Large intestine (tissue), 3 donors: ENCODE data around the gene FYN. TPM values are rescaled to one million over a fixed set of nuclear protein-coding genes. Genes with fewer than 3 reads are reported as not detected.
A peak's percentile ranks its signal among the peaks of the same experiment; 100 is the strongest.

ENCODE experiments used
- DNase-seq, 2 donors: peaks; one replicate each; pipeline versions ENCODE4 v3.0.0 to v3.0.0-alpha.2; 2013
- H3K27ac ChIP-seq: one replicate; pipeline ENCODE4 v1.5.1; 2013; ENCODE audit warnings: low read length
- H3K27me3 ChIP-seq: 2 replicates; pipeline ENCODE4 v1.6.1; 2013; ENCODE audit warnings: low read length; ENCODE audit not compliant: control insufficient read depth, insufficient read depth
- H3K36me3 ChIP-seq: 2 replicates; pipeline ENCODE4 v1.6.1; 2013; ENCODE audit warnings: low read length; ENCODE audit not compliant: control insufficient read depth, insufficient read depth
- H3K4me1 ChIP-seq: one replicate; pipeline ENCODE4 v1.6.1; 2013; ENCODE audit warnings: low read length; ENCODE audit not compliant: control insufficient read depth, insufficient read depth
- H3K4me3 ChIP-seq: one replicate; pipeline ENCODE4 v1.5.1; 2013; ENCODE audit warnings: low read length
- H3K9me3 ChIP-seq: one replicate; pipeline ENCODE4 v1.6.1; 2013; ENCODE audit warnings: mild to moderate bottlenecking, low read depth, low read length, moderate library complexity; ENCODE audit not compliant: control insufficient read depth
- WGBS: methylation state at CpG from one replicate; pipeline ENCODE4 v1.1.5; 2013; ENCODE audit warnings: low lambda C conversion rate; ENCODE audit not compliant: insufficient coverage; 5-methylcytosine and 5-hydroxymethylcytosine counted together
- polyA plus RNA-seq: library from polyadenylated mRNA; unstranded; fragments of 120-200 nt; gene quantifications from one replicate; pipeline ENCODE4 v1.2.1, GENCODE V29; 2013

FYN gene
- polyA plus RNA-seq, 1 donor = 46.0 TPM

DNA sequence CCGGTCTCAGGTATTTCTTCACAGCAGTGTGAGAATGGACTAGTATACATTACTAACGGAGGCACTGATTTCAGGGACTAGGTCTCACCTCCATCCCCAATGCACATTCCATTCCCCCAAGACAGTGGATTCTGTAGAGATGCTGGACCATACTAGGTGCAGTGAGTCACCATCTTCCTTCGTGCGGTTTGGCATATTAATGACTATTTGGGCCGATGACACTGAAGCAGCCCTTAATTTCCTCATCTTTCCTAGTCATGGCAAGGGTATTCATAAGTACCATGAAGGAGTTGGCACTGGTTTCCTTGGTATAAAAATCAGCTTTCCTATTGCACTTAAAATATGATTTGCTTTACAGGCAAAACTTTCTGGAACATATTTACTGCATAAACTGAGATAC, 146.2 kb downstream of the FYN start:
- no peak overlapping the region for H3K4me3 ChIP-seq
- no peaks in the 10 kb centered on the region for H3K36me3 ChIP-seq
- H3K9me3 ChIP-seq = no peaks in the 10 kb centered on the region
- H3K27ac ChIP-seq = no peak overlapping the region
- no peak for DNase-seq
- WGBS = 100% methylated on average over 1 of the region's 5 CpGs
- no peaks in the 10 kb centered on the region for H3K27me3 ChIP-seq
- H3K4me1 ChIP-seq = no peaks in the 10 kb centered on the region

GRCh38 chr6:111725446-111726112, 147.7 kb downstream of the FYN start:
- no CpG with 5 or more reads among the region's 7 CpGs for WGBS
- no peaks in the 10 kb centered on the region for H3K27me3 ChIP-seq
- no peak for DNase-seq
- H3K36me3 ChIP-seq = no peaks in the 10 kb centered on the region
- no peak overlapping the region for H3K27ac ChIP-seq
- H3K4me1 ChIP-seq = no peaks in the 10 kb centered on the region
- H3K9me3 ChIP-seq = no peaks in the 10 kb centered on the region
- H3K4me3 ChIP-seq = no peak overlapping the region

- no peaks in the 10 kb centered on the region for H3K36me3 ChIP-seq
- no peaks in the 10 kb centered on the region for H3K27me3 ChIP-seq
- WGBS = no CpG with 5 or more reads among the region's 3 CpGs
- no peaks in the 10 kb centered on the region for H3K9me3 ChIP-seq
- DNase-seq = no peak
- H3K27ac ChIP-seq = no peak overlapping the region
- no peak overlapping the region for H3K4me3 ChIP-seq
- no peaks in the 10 kb centered on the region for H3K4me1 ChIP-seq
These were observed 148.7 kb downstream of the FYN start for GRCh38 chr6:111724505-111724904.

DNA sequence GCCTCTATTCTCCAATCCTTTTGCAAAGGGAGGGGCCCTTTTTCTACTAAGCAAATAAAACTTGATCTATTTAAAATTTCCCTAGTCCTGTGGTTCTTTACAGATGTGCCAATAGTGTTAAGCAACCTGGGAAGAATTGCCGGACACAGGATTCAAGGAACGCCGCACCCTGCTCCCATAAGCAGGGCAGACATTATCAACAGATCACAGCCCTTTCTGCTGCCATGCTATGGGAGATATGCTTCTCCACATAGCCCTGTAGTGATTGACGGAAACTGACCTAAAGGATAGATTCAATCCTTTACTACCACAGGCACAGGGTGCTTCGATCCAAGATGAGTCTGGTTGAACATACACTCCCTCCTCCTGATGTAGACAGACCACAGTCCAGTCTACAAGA, 149.2 kb downstream of the FYN start:
- Histone ChIP-seq H3K27ac (no peak overlapping the region), H3K4me3 (no peak overlapping the region), H3K36me3 (no peaks in the 10 kb centered on the region), H3K27me3 (no peaks in the 10 kb centered on the region), H3K4me1 (no peaks in the 10 kb centered on the region), H3K9me3 (no peaks in the 10 kb centered on the region)
- no peak for DNase-seq
- WGBS = no CpG with 5 or more reads among the region's 5 CpGs

GRCh38 chr6:111723412-111723970, 149.8 kb downstream of the FYN start:
- peaks cover 2% of the 10 kb centered on the region for H3K36me3 ChIP-seq
- H3K4me1 ChIP-seq = no peaks in the 10 kb centered on the region
- H3K27ac ChIP-seq = no peak overlapping the region
- H3K9me3 ChIP-seq = no peaks in the 10 kb centered on the region
- no peak overlapping the region for H3K4me3 ChIP-seq
- DNase-seq = no peak
- H3K27me3 ChIP-seq = no peaks in the 10 kb centered on the region
- no CpG with 5 or more reads among the region's 7 CpGs for WGBS

- 71% methylated on average over 1 of the region's 3 CpGs for WGBS
- Histone ChIP-seq H3K36me3 (peaks cover 6% of the 10 kb centered on the region), H3K4me1 (no peaks in the 10 kb centered on the region), H3K27me3 (no peaks in the 10 kb centered on the region), H3K27ac (no peak overlapping the region), H3K9me3 (no peaks in the 10 kb centered on the region), H3K4me3 (no peak overlapping the region)
- DNase-seq = peak in 1 of 2 donors; percentile 24
These were observed 151.0 kb downstream of the FYN start for GRCh38 chr6:111722179-111722731.

GRCh38 chr6:111721753-111722154, 151.5 kb downstream of the FYN start:
- Histone ChIP-seq H3K27ac (no peak overlapping the region), H3K4me1 (no peaks in the 10 kb centered on the region), H3K9me3 (no peaks in the 10 kb centered on the region), H3K27me3 (no peaks in the 10 kb centered on the region), H3K36me3 (peaks cover 6% of the 10 kb centered on the region), H3K4me3 (no peak overlapping the region)
- no peak for DNase-seq
- 80% methylated on average over 1 of the region's 1 CpG for WGBS

- no peak overlapping the region for H3K27ac ChIP-seq
- H3K4me3 ChIP-seq = no peak overlapping the region
- no peaks in the 10 kb centered on the region for H3K4me1 ChIP-seq
- DNase-seq = no peak
- H3K27me3 ChIP-seq = no peaks in the 10 kb centered on the region
- WGBS = 100% methylated on average over 1 of the region's 12 CpGs
- no peaks in the 10 kb centered on the region for H3K9me3 ChIP-seq
- H3K36me3 ChIP-seq = peaks cover 6% of the 10 kb centered on the region
These were observed 152.2 kb downstream of the FYN start for GRCh38 chr6:111720931-111721496.

GRCh38 chr6:111718990-111719389, 154.3 kb downstream of the FYN start:
- H3K4me1 ChIP-seq = no peaks in the 10 kb centered on the region
- no peaks in the 10 kb centered on the region for H3K9me3 ChIP-seq
- no peaks in the 10 kb centered on the region for H3K27me3 ChIP-seq
- no peak overlapping the region for H3K4me3 ChIP-seq
- H3K36me3 ChIP-seq = peaks cover 9% of the 10 kb centered on the region
- H3K27ac ChIP-seq = no peak overlapping the region
- 83% methylated on average over 1 of the region's 3 CpGs for WGBS
- DNase-seq = no peak

GRCh38 chr6:111718326-111718725, 154.9 kb downstream of the FYN start:
- H3K4me1 ChIP-seq = no peaks in the 10 kb centered on the region
- H3K27me3 ChIP-seq = no peaks in the 10 kb centered on the region
- H3K9me3 ChIP-seq = no peaks in the 10 kb centered on the region
- no peak for DNase-seq
- no peak overlapping the region for H3K27ac ChIP-seq
- peaks cover 9% of the 10 kb centered on the region for H3K36me3 ChIP-seq
- no CpG with 5 or more reads among the region's 3 CpGs for WGBS
- no peak overlapping the region for H3K4me3 ChIP-seq
